HepG2 (cell line): ENCODE results near the gene LAMA5. TPM values are rescaled to one million over a fixed set of nuclear protein-coding genes. Genes with fewer than 3 reads are reported as not detected.

ENCODE experiments used
- AKAP8 ChIP-seq: sonication (generic); formaldehyde crosslinking; IDR thresholded peaks from 2 replicates; pipeline ENCODE4 v1.5.1; 2020; ENCODE audit warnings: mild to moderate bottlenecking, missing genetic modification reagents
- HOXD1 ChIP-seq: sonication (generic); formaldehyde crosslinking; IDR thresholded peaks from 2 replicates; pipeline ENCODE4 v1.5.0; 2020; ENCODE audit warnings: missing genetic modification reagents
- KDM5A ChIP-seq: fragments of 200-600 bp; sonication (generic); IDR thresholded peaks from 2 replicates; pipeline ENCODE4 v1.7.0; 2018; ENCODE audit warnings: antibody characterized with exemption, mild to moderate bottlenecking, low read length, borderline replicate concordance
- MEIS2 ChIP-seq: sonication (generic); formaldehyde crosslinking; IDR thresholded peaks from 2 replicates; pipeline ENCODE4 v1.9.0; 2021; ENCODE audit warnings: mild to moderate bottlenecking, missing genetic modification reagents
- NFE2L2 ChIP-seq: fragments of 150-350 bp; IDR thresholded peaks from 2 replicates; pipeline ENCODE4 v1.6.1; 2014; ENCODE audit warnings: low read length
- RELA ChIP-seq: sonication (generic); formaldehyde crosslinking; IDR thresholded peaks from 2 replicates; pipeline ENCODE4 v1.4.0; 2020; ENCODE audit warnings: missing genetic modification reagents
- SIN3A ChIP-seq: IDR thresholded peaks from 2 replicates; pipeline ENCODE4 v1.6.1; 2011; ENCODE audit warnings: low read depth, mild to moderate bottlenecking, control low read depth, low read length, borderline replicate concordance
- SKI ChIP-seq: fragments of 450-650 bp; IDR thresholded peaks from one replicate; pipeline ENCODE4 v1.6.1; 2018; ENCODE audit warnings: mild to moderate bottlenecking; ENCODE audit not compliant: partially characterized antibody
- SMARCE1 ChIP-seq: fragments of 450-650 bp; IDR thresholded peaks from 2 replicates; pipeline ENCODE4 v1.6.1; 2017; ENCODE audit warnings: borderline replicate concordance
- SP5 ChIP-seq: IDR thresholded peaks from 2 replicates; pipeline ENCODE4 v1.6.1; 2016; ENCODE audit warnings: low read depth, borderline replicate concordance
- STAT5B ChIP-seq: sonication (generic); formaldehyde crosslinking; IDR thresholded peaks from 2 replicates; pipeline ENCODE4 v1.4.0; 2020; ENCODE audit warnings: missing genetic modification reagents
- TEAD2 ChIP-seq: sonication (generic); formaldehyde crosslinking; IDR thresholded peaks from 2 replicates; pipeline ENCODE4 v1.9.0; 2021; ENCODE audit warnings: missing genetic modification reagents
- ZFP36L1 ChIP-seq: sonication (generic); formaldehyde crosslinking; IDR thresholded peaks from 2 replicates; pipeline ENCODE4 v1.8.0; 2022; ENCODE audit warnings: mild to moderate bottlenecking, missing genetic modification reagents, moderate library complexity
- ZNF550 ChIP-seq: sonication (generic); formaldehyde crosslinking; IDR thresholded peaks from 2 replicates; pipeline ENCODE4 v1.4.0; 2020; ENCODE audit warnings: mild to moderate bottlenecking, missing genetic modification reagents, borderline replicate concordance
- ZNF850 ChIP-seq: sonication (generic); formaldehyde crosslinking; conservative IDR thresholded peaks from 2 replicates; pipeline ENCODE4 v1.9.0; 2021; ENCODE audit warnings: mild to moderate bottlenecking, missing genetic modification reagents
- polyA plus RNA-seq, 8 experiments: library from polyadenylated mRNA; depleted of rRNA in 3 of 8; stranded (reverse) in 7 of 8; unstranded in 1 of 8; fragments of >200 nt; fragmentation: Illumina TruSeq in 4 of 8; extraction: Trizol in 4 of 8; gene quantifications; 2 replicates each; pipeline versions ENCODE4 v1.2.1 to v1.2.3, GENCODE V29; 2011 to 2016; ENCODE audit warnings: low read depth in 4 of 8, missing spikeins in 1 of 8, mixed read lengths in 1 of 8; ENCODE audit not compliant: insufficient read depth in 1 of 8
- total RNA-seq, 5 experiments: library from RNA; depleted of rRNA; stranded (reverse); fragments of >200 nt; fragmentation: Illumina TruSeq; extraction: Trizol; gene quantifications; 2 replicates each; pipeline ENCODE4 v1.2.3, GENCODE V29; 2016; ENCODE audit warnings: low read depth in 1 of 5
- TF ChIP-seq, protein P1 (sequence below): sonication (generic); formaldehyde crosslinking; IDR thresholded peaks from 2 replicates; pipeline ENCODE4 v1.5.1; 2020; ENCODE audit warnings: mild to moderate bottlenecking, missing genetic modification reagents
- TF ChIP-seq, protein P2 (sequence below): sonication (generic); formaldehyde crosslinking; IDR thresholded peaks from 2 replicates; pipeline ENCODE4 v1.8.0; 2022; ENCODE audit warnings: mild to moderate bottlenecking, missing genetic modification reagents, moderate library complexity
- TF ChIP-seq, protein P3 (sequence below): sonication (generic); formaldehyde crosslinking; IDR thresholded peaks from 2 replicates; pipeline ENCODE4 v1.5.0; 2020; ENCODE audit warnings: mild to moderate bottlenecking, missing genetic modification reagents
- TF ChIP-seq, protein P4 (sequence below): IDR thresholded peaks from 2 replicates; pipeline ENCODE4 v1.6.1; 2016; ENCODE audit warnings: low read depth

Gene LAMA5
- total and polyA plus RNA-seq, 2 of the 13 experiments (the other 11 are each of a cell fraction or from before 2014, with no cell fraction given) = 21.0 to 44.7 TPM

DNA sequence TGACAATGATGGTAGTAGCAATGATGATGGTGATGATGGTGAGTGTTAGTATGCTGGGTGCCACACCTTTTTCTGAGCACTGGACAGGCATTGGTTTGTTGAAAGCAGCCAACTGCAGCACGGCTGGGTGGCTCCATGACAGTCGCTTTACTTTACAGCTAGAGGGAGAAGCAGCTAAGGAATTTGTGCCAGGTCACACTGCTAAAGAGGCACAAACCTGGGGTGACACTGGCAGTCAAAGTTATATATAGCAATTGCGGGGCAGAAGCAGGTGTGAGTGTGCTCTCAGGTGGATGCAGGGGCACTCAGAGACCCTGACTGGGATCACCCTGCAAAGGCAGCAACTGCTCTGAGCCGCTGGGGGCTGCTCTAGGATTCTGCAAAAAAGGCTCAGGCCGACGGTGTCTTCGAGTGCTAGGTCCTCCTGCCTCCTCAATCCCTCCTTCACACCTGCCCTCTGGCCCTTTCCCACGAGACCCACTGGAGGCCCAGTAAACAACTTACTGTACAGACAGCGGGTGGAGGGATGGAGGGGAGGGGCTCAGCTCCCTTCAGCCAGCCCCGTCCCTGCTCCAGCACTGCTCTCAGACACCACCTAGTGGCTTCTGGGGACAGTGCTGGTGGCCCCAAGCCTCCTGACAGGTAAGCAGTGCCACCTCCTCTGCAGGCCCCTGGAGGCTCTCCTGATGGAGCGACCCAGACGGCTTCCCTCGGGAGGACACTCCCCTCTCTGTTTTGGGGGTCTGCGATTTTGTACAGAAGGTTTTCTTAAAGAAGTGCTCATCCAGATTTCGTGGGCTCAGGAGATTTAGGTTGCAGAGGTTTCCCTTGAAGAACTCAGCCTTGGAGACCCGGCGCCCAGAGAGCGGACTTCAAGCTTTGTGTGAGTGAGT, 15.4 kb upstream of the LAMA5 start (continued):
- TF ChIP-seq, protein P1, sequence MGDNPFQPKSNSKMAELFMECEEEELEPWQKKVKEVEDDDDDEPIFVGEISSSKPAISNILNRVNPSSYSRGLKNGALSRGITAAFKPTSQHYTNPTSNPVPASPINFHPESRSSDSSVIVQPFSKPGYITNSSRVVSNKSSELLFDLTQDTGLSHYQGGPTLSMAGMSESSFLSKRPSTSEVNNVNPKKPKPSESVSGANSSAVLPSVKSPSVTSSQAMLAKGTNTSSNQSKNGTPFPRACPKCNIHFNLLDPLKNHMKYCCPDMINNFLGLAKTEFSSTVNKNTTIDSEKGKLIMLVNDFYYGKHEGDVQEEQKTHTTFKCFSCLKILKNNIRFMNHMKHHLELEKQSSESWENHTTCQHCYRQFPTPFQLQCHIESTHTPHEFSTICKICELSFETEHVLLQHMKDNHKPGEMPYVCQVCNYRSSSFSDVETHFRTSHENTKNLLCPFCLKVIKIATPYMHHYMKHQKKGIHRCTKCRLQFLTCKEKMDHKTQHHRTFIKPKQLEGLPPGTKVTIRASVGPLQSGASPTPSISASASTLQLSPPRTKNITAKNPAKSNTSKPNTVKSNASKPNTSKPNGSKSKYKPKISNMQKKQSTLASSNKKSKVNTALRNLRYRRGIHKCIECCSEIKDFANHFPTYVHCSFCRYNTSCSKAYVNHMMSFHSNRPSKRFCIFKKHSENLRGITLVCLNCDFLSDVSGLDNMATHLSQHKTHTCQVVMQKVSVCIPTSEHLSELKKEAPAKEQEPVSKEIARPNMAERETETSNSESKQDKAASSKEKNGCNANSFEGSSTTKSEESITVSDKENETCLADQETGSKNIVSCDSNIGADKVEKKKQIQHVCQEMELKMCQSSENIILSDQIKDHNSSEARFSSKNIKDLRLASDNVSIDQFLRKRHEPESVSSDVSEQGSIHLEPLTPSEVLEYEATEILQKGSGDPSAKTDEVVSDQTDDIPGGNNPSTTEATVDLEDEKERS (CRISPR knock-in tag) = no peak
- TF ChIP-seq ZNF850 (CRISPR knock-in tag) (no peak), NFE2L2 (no peak), SKI (peak; percentile 39), MEIS2 (CRISPR knock-in tag) (peak; percentile 96), SIN3A (peak; percentile 36; the same call in 1 of the 2 replicates), ZFP36L1 (CRISPR knock-in tag) (no peak), KDM5A (no peak), TEAD2 (CRISPR knock-in tag) (no peak), SMARCE1 (no peak), HOXD1 (CRISPR knock-in tag) (peak; percentile 85; the same call in 1 of the 2 replicates), ZNF550 (CRISPR knock-in tag) (no peak), AKAP8 (CRISPR knock-in tag) (peak; percentile 97), RELA (CRISPR knock-in tag) (no peak; the same call in 1 of the 2 replicates), SP5 (CRISPR knock-in tag) (peak; percentile 72), STAT5B (no peak)
- TF ChIP-seq, protein P2, sequence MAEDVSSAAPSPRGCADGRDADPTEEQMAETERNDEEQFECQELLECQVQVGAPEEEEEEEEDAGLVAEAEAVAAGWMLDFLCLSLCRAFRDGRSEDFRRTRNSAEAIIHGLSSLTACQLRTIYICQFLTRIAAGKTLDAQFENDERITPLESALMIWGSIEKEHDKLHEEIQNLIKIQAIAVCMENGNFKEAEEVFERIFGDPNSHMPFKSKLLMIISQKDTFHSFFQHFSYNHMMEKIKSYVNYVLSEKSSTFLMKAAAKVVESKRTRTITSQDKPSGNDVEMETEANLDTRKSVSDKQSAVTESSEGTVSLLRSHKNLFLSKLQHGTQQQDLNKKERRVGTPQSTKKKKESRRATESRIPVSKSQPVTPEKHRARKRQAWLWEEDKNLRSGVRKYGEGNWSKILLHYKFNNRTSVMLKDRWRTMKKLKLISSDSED (CRISPR knock-in tag) = no peak
- TF ChIP-seq, protein P3, sequence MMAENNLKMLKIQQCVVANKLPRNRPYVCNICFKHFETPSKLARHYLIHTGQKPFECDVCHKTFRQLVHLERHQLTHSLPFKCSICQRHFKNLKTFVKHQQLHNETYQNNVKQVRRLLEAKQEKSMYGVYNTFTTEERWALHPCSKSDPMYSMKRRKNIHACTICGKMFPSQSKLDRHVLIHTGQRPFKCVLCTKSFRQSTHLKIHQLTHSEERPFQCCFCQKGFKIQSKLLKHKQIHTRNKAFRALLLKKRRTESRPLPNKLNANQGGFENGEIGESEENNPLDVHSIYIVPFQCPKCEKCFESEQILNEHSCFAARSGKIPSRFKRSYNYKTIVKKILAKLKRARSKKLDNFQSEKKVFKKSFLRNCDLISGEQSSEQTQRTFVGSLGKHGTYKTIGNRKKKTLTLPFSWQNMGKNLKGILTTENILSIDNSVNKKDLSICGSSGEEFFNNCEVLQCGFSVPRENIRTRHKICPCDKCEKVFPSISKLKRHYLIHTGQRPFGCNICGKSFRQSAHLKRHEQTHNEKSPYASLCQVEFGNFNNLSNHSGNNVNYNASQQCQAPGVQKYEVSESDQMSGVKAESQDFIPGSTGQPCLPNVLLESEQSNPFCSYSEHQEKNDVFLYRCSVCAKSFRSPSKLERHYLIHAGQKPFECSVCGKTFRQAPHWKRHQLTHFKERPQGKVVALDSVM (CRISPR knock-in tag) = no peak
- TF ChIP-seq, protein P4, sequence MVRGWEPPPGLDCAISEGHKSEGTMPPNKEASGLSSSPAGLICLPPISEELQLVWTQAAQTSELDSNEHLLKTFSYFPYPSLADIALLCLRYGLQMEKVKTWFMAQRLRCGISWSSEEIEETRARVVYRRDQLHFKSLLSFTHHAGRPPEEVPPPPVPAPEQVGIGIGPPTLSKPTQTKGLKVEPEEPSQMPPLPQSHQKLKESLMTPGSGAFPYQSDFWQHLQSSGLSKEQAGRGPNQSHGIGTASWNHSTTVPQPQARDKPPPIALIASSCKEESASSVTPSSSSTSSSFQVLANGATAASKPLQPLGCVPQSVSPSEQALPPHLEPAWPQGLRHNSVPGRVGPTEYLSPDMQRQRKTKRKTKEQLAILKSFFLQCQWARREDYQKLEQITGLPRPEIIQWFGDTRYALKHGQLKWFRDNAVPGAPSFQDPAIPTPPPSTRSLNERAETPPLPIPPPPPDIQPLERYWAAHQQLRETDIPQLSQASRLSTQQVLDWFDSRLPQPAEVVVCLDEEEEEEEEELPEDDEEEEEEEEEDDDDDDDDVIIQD (CRISPR knock-in tag) = peak; percentile 63; the same call in 1 of the 2 replicates
